GM23248 (cell line): Measurements from ENCODE around the gene NAGS. TPM values are rescaled to one million over a fixed set of nuclear protein-coding genes. Genes with fewer than 3 reads are reported as not detected.

Experiments used
- DNase-seq: peaks from one replicate; pipeline ENCODE4 v3.0.0-alpha.2; 2015
- H2AFZ ChIP-seq: fragments of 200-600 bp; sonication (generic); 2 replicates; pipeline ENCODE4 v1.6.1; 2016; ENCODE audit warnings: antibody characterized with exemption
- H3F3A ChIP-seq: fragments of 200-600 bp; sonication (generic); 2 replicates; pipeline ENCODE4 v1.6.1; 2016; ENCODE audit warnings: mild to moderate bottlenecking, antibody characterized with exemption, mixed run types; ENCODE audit not compliant: insufficient read depth
- H3K27ac ChIP-seq: fragments of 200-600 bp; sonication (generic); 2 replicates; pipeline ENCODE4 v1.5.1; 2016; ENCODE audit warnings: mild to moderate bottlenecking
- H3K27me3 ChIP-seq: fragments of 200-600 bp; sonication (generic); replicated peaks from 2 replicates; pipeline ENCODE4 v1.6.1; 2016; ENCODE audit warnings: mild to moderate bottlenecking; ENCODE audit not compliant: insufficient read depth
- H3K36me3 ChIP-seq: fragments of 200-600 bp; sonication (generic); 2 replicates; pipeline ENCODE4 v1.6.1; 2016; ENCODE audit warnings: low read depth, mild to moderate bottlenecking
- H3K4me1 ChIP-seq: fragments of 200-600 bp; sonication (generic); 2 replicates; pipeline ENCODE4 v1.6.1; 2016; ENCODE audit warnings: mild to moderate bottlenecking; ENCODE audit not compliant: insufficient read depth
- H3K4me2 ChIP-seq: fragments of 200-600 bp; sonication (generic); one replicate; pipeline ENCODE4 v1.6.1; 2016; ENCODE audit warnings: mild to moderate bottlenecking; ENCODE audit not compliant: unreplicated experiment
- H3K4me3 ChIP-seq: fragments of 200-600 bp; sonication (generic); 2 replicates; pipeline ENCODE4 v1.5.1; 2016; ENCODE audit warnings: mild to moderate bottlenecking
- H3K79me2 ChIP-seq: fragments of 200-600 bp; sonication (generic); 2 replicates; pipeline ENCODE4 v1.6.1; 2016; ENCODE audit warnings: mild to moderate bottlenecking; ENCODE audit not compliant: insufficient read depth
- H3K9ac ChIP-seq: fragments of 200-600 bp; sonication (generic); 2 replicates; pipeline ENCODE4 v1.6.1; 2016; ENCODE audit warnings: mild to moderate bottlenecking
- H3K9me2 ChIP-seq: fragments of 200-600 bp; sonication (generic); 2 replicates; pipeline ENCODE4 v1.6.1; 2016; ENCODE audit warnings: mixed run types, mild to moderate bottlenecking, moderate library complexity; ENCODE audit not compliant: insufficient read depth
- H3K9me3 ChIP-seq: fragments of 200-600 bp; sonication (generic); one replicate; pipeline ENCODE4 v1.6.1; 2017; ENCODE audit warnings: low read depth
- H4K20me1 ChIP-seq: fragments of 200-600 bp; sonication (generic); 2 replicates; pipeline ENCODE4 v1.6.0; 2016; ENCODE audit not compliant: insufficient read depth
- EZH2 ChIP-seq: fragments of 200-600 bp; sonication (generic); IDR thresholded peaks from 2 replicates; pipeline ENCODE4 v1.6.1; 2018; ENCODE audit warnings: antibody characterized with exemption, mild to moderate bottlenecking; ENCODE audit not compliant: insufficient read depth, poor library complexity, severe bottlenecking
- EZH2phosphoT487 ChIP-seq: fragments of 200-600 bp; sonication (generic); IDR thresholded peaks from 2 replicates; pipeline ENCODE4 v1.6.1; 2018; ENCODE audit warnings: antibody characterized with exemption, moderate library complexity, mild to moderate bottlenecking, low read depth; ENCODE audit not compliant: insufficient read depth
- WGBS, 2 experiments: methylation state at CpG; one replicate each; pipeline ENCODE4 v1.1.6; 2015 to 2017; ENCODE audit warnings: low lambda C conversion rate in 2 of 2, low coverage in 1 of 2; ENCODE audit errors: missing lambda C conversion rate in 2 of 2; 5-methylcytosine and 5-hydroxymethylcytosine counted together
- in situ Hi-C: fragments of 300-500 bp; cut with MboI; formaldehyde crosslinking; loops from 2 replicates; pipeline ENCODE4 v1.15.0; 2020
- polyA plus RNA-seq: library from polyadenylated mRNA; unstranded; fragments of >200 nt; fragmentation: Nextera tagmentation; extraction: Ambion mirVana; gene quantifications from 2 replicates; pipeline ENCODE4 v1.2.1, GENCODE V29; 2016
- total RNA-seq: library from RNA; depleted of rRNA; stranded (reverse); fragments of >200 nt; shearing (Covaris generic); gene quantifications from 2 replicates; pipeline ENCODE4 v1.2.3, GENCODE V29; 2014

NAGS gene
- total and polyA plus RNA-seq, 2 experiments from 2014 or later = 1.6 to 1.8 TPM

DNA sequence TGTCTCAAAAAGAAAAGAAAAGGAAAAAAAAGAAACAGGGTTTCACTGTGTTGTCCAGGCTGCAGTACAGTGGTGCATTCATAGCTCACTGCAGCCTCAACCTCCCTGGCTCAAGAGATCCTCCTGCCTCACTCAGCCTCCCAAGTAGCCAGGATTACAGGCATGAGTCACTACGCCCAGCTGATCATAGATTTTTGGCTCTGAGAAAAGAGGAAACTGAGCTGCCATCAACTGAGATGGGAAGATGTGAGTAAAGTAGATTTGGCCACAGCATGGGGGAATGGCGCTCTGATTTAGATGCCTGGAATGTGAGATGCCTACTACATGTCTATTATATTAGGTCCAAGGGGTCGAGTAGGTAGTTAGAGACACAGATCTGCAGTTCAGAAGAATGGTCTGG lies 5.9 kb upstream of the NAGS start:
- in situ Hi-C loops = no loop called here
- Histone ChIP-seq H3K4me3 (no peak overlapping the region), H3K36me3 (no peaks in the 10 kb centered on the region), H3K9ac (no peak overlapping the region), H3F3A (peaks cover 12% of the 10 kb centered on the region), H3K9me3 (no peaks in the 10 kb centered on the region), H3K79me2 (no peaks in the 10 kb centered on the region), H3K4me1 (peaks cover 10% of the 10 kb centered on the region), H3K4me2 (no peak overlapping the region), H3K27me3 (no peaks in the 10 kb centered on the region), H3K27ac (0 out of 2 replicates have a peak overlapping the region, but pooled peaks have one; percentile 13), H3K9me2 (no peaks in the 10 kb centered on the region), H2AFZ (no peak overlapping the region), H4K20me1 (no peaks in the 10 kb centered on the region)
- peak; percentile 71 for DNase-seq
- no peak for TF ChIP-seq EZH2
- TF ChIP-seq EZH2phosphoT487 = no peak
- WGBS, 2 experiments = 20 to 26% methylated on average over 3 of the region's 3 CpGs

GRCh38 chr17:43999024-43999423 lies 5.4 kb upstream of the NAGS start:
- in situ Hi-C loops = no loop called here
- H4K20me1 ChIP-seq = no peaks in the 10 kb centered on the region
- TF ChIP-seq EZH2 (no peak), EZH2phosphoT487 (no peak)
- DNase-seq = no peak
- no peak overlapping the region for H2AFZ ChIP-seq
- H3K9me2 ChIP-seq = no peaks in the 10 kb centered on the region
- H3K4me1 ChIP-seq = peaks cover 10% of the 10 kb centered on the region
- H3K36me3 ChIP-seq = no peaks in the 10 kb centered on the region
- H3K79me2 ChIP-seq = no peaks in the 10 kb centered on the region
- H3K9ac ChIP-seq = no peak overlapping the region
- no peaks in the 10 kb centered on the region for H3K27me3 ChIP-seq
- H3K27ac ChIP-seq = 0 out of 2 replicates have a peak overlapping the region, but pooled peaks have one; percentile 13
- WGBS, 2 experiments = 81 to 89% methylated on average over 4 of the region's 4 CpGs
- H3F3A ChIP-seq = peaks cover 12% of the 10 kb centered on the region
- H3K4me2 ChIP-seq = no peak overlapping the region
- no peaks in the 10 kb centered on the region for H3K9me3 ChIP-seq
- no peak overlapping the region for H3K4me3 ChIP-seq

DNA sequence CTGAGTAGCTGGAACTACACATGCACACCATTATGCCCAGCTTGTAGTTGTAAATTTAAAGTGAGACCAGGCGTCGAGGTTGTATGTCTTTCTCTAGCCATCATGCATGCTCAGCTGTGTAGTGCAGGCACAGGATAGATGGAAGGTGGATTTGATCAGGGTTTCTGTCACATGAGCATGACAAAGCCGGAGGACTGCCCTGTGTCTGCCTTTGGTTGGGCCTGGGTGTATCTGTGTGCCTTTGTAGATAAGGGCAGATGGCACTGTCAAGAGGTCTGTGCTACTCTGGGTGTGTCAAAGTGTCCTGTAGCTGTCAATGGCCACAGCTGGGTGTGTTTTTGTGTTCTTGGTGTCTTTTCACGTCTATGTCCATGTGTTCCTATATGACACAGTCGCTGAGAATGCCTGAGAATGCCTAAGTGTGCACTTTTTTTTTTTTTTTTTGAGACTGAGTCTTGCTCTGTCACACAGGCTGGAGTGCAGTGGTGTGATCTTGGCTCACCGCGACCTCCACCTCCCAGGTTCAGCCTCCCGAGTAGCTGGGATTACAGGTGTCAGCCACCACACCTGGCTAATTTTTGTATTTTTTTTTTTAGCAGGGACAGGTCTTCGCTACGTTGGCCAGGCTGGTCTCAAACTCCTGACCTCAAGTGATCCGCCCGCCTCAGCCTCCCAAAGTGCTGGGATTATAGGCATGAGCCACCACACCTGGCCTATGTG lies 4.1 kb upstream of the NAGS start:
- H3K4me3 ChIP-seq = no peak overlapping the region
- H3K9ac ChIP-seq = no peak overlapping the region
- no peaks in the 10 kb centered on the region for H3K36me3 ChIP-seq
- no peak overlapping the region for H3K27ac ChIP-seq
- no peaks in the 10 kb centered on the region for H3K27me3 ChIP-seq
- no peak overlapping the region for H2AFZ ChIP-seq
- in situ Hi-C loops = no loop called here
- H3F3A ChIP-seq = peaks cover 12% of the 10 kb centered on the region
- H3K4me2 ChIP-seq = no peak overlapping the region
- no peaks in the 10 kb centered on the region for H3K9me2 ChIP-seq
- no peaks in the 10 kb centered on the region for H3K9me3 ChIP-seq
- WGBS, 2 experiments = 69 to 81% methylated on average over 11 to 12 of the region's 12 CpGs
- peak; percentile 46 for DNase-seq
- H4K20me1 ChIP-seq = no peaks in the 10 kb centered on the region
- TF ChIP-seq EZH2phosphoT487 = no peak
- no peak for TF ChIP-seq EZH2
- H3K79me2 ChIP-seq = no peaks in the 10 kb centered on the region
- H3K4me1 ChIP-seq = peaks cover 10% of the 10 kb centered on the region

- DNase-seq = no peak
- Histone ChIP-seq H4K20me1 (no peaks in the 10 kb centered on the region), H3K79me2 (no peaks in the 10 kb centered on the region), H3K4me1 (peaks cover 10% of the 10 kb centered on the region), H3K27me3 (no peaks in the 10 kb centered on the region), H3K9me3 (no peaks in the 10 kb centered on the region), H3K4me2 (no peak overlapping the region), H3K4me3 (no peak overlapping the region), H2AFZ (no peak overlapping the region), H3F3A (peaks cover 12% of the 10 kb centered on the region), H3K9ac (no peak overlapping the region), H3K27ac (no peak overlapping the region), H3K9me2 (no peaks in the 10 kb centered on the region), H3K36me3 (no peaks in the 10 kb centered on the region)
- TF ChIP-seq EZH2phosphoT487 = no peak
- no peak for TF ChIP-seq EZH2
- WGBS, 2 experiments = 72 to 75% methylated on average over 6 of the region's 6 CpGs
- in situ Hi-C loops = no loop called here
Measured at GRCh38 chr17:44000871-44001460, 3.5 kb upstream of the NAGS start.
